GM23248 (cell line): ENCODE measurements around the gene NBEAL1.

Source experiments
- EZH2 ChIP-seq: fragments of 200-600 bp; sonication (generic); IDR thresholded peaks from 2 replicates; pipeline ENCODE4 v1.6.1; 2018; ENCODE audit warnings: antibody characterized with exemption, mild to moderate bottlenecking; ENCODE audit not compliant: insufficient read depth, poor library complexity, severe bottlenecking
- EZH2phosphoT487 ChIP-seq: fragments of 200-600 bp; sonication (generic); IDR thresholded peaks from 2 replicates; pipeline ENCODE4 v1.6.1; 2018; ENCODE audit warnings: antibody characterized with exemption, moderate library complexity, mild to moderate bottlenecking, low read depth; ENCODE audit not compliant: insufficient read depth

DNA sequence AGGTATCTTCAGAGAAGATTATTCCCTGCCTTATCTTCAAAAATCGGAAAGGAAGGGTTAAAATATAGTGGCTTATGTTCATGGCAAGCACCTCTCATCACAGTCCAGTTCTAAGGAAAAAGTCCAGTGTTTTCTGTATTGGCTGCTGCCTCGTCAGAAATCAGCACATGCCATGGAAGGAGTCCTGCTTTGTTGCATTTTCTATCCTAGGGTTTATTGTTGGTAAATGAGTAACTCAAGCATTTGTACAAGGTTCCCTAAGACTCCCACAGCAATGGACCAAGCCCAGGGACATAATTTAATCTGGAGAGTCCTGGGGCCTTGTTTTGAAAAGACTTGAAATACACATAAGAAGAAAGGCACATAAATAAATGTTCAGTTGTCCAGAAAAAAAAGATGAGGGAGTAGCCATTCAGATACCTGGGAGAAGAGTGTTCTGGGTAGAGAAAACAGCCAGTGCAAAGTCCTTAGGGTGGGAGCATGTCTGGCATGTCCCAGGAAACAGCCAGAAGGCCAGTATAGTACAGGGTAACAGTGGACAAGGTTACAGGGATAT is 26.4 kb downstream of the NBEAL1 start:
- TF ChIP-seq EZH2phosphoT487, result no peak
- no peak for TF ChIP-seq EZH2
